ENCODE measurements around the gene DAP. TPM values are rescaled to one million over a fixed set of nuclear protein-coding genes. Genes with fewer than 3 reads are reported as not detected.
"Not testable (repeated sequence)": the region's sequence is repeated elsewhere in the genome, so short reads cannot be mapped to it uniquely, and the experiment has no call there.

The DAP gene
- total and polyA plus RNA-seq, 4 donors, result 49.9 to 131 (median 70.3) TPM

- Histone ChIP-seq H3K4me3 (no peak overlapping the region), H3K27me3 (ENCODE audit: control insufficient read depth in 3 of 3, insufficient read depth in 3 of 3, low read length in 2 of 3) (no peaks in the 10 kb centered on the region), H3K9me3 (ENCODE audit: control insufficient read depth in 4 of 4, insufficient read depth in 3 of 4, low read length in 3 of 4) (no peaks in the 10 kb centered on the region), H3K27ac (ENCODE audit: low read depth in 1 of 2, low read length in 1 of 2) (no peak overlapping the region), H3K36me3 (ENCODE audit: control insufficient read depth in 4 of 4, insufficient read depth in 4 of 4, low read length in 4 of 4) (no peaks in the 10 kb centered on the region), H3K9ac (ENCODE audit: insufficient read depth in 1 of 2, low read length in 2 of 2) (no peak overlapping the region), H3K4me1 (ENCODE audit: control insufficient read depth in 5 of 5, insufficient read depth in 5 of 5, low read length in 5 of 5) (no peaks in the 10 kb centered on the region)
- WGBS, 2 donors, result 95 to 96% methylated on average over 9 of the region's 9 CpGs
- ATAC-seq (ENCODE audit: insufficient read depth, low FRiP score) (no peak), DNase-seq (no peak)
- TF ChIP-seq CTCF (IDR thresholded peaks at IDR 0.05; ENCODE audit: control extremely low read depth, extremely low read depth), result no peak
Measured at GRCh38 chr5:10665799-10666198, 95.2 kb downstream of the DAP start.

GRCh38 chr5:10664180-10664769, 96.8 kb downstream of the DAP start:
- H3K36me3 ChIP-seq (ENCODE audit: control insufficient read depth in 4 of 4, insufficient read depth in 4 of 4, low read length in 4 of 4); ATAC-seq (ENCODE audit: insufficient read depth, low FRiP score); DNase-seq; H3K4me1 ChIP-seq (ENCODE audit: control insufficient read depth in 5 of 5, insufficient read depth in 5 of 5, low read length in 5 of 5); H3K9me3 ChIP-seq (ENCODE audit: control insufficient read depth in 4 of 4, insufficient read depth in 3 of 4, low read length in 3 of 4); H3K4me3 ChIP-seq; H3K9ac ChIP-seq (ENCODE audit: insufficient read depth in 1 of 2, low read length in 2 of 2); H3K27ac ChIP-seq (ENCODE audit: low read depth in 1 of 2, low read length in 1 of 2); H3K27me3 ChIP-seq (ENCODE audit: control insufficient read depth in 3 of 3, insufficient read depth in 3 of 3, low read length in 2 of 3): not testable (repeated sequence)
- 83 to 84% methylated on average over 6 of the region's 6 CpGs for WGBS, 2 donors

- 76 to 89% methylated on average over 13 of the region's 13 CpGs for WGBS, 2 donors
- Histone ChIP-seq H3K27me3 (ENCODE audit: control insufficient read depth in 3 of 3, insufficient read depth in 3 of 3, low read length in 2 of 3) (no peaks in the 10 kb centered on the region), H3K36me3 (ENCODE audit: control insufficient read depth in 4 of 4, insufficient read depth in 4 of 4, low read length in 4 of 4) (no peaks in the 10 kb centered on the region), H3K9me3 (ENCODE audit: control insufficient read depth in 4 of 4, insufficient read depth in 3 of 4, low read length in 3 of 4) (no peaks in the 10 kb centered on the region), H3K4me3 (no peak overlapping the region), H3K27ac (ENCODE audit: low read depth in 1 of 2, low read length in 1 of 2) (no peak overlapping the region), H3K4me1 (ENCODE audit: control insufficient read depth in 5 of 5, insufficient read depth in 5 of 5, low read length in 5 of 5) (no peaks in the 10 kb centered on the region), H3K9ac (ENCODE audit: insufficient read depth in 1 of 2, low read length in 2 of 2) (no peak overlapping the region)
- ATAC-seq (ENCODE audit: insufficient read depth, low FRiP score) (no peak), DNase-seq (peak in 2 of 3 donors; percentile 20 to 38)
- TF ChIP-seq CTCF (IDR thresholded peaks at IDR 0.05; ENCODE audit: control extremely low read depth, extremely low read depth), result no peak
Measured at GRCh38 chr5:10663489-10664179, 97.4 kb downstream of the DAP start.

- H3K9ac ChIP-seq (ENCODE audit: insufficient read depth in 1 of 2, low read length in 2 of 2), result no peak overlapping the region
- no peaks in the 10 kb centered on the region for H3K27me3 ChIP-seq (ENCODE audit: control insufficient read depth in 3 of 3, insufficient read depth in 3 of 3, low read length in 2 of 3)
- no peaks in the 10 kb centered on the region for H3K36me3 ChIP-seq (ENCODE audit: control insufficient read depth in 4 of 4, insufficient read depth in 4 of 4, low read length in 4 of 4)
- DNase-seq (no peak), ATAC-seq (ENCODE audit: insufficient read depth, low FRiP score) (no peak)
- no peaks in the 10 kb centered on the region for H3K4me1 ChIP-seq (ENCODE audit: control insufficient read depth in 5 of 5, insufficient read depth in 5 of 5, low read length in 5 of 5)
- TF ChIP-seq CTCF (IDR thresholded peaks at IDR 0.05; ENCODE audit: control extremely low read depth, extremely low read depth), result no peak
- no peak overlapping the region for H3K4me3 ChIP-seq
- no peaks in the 10 kb centered on the region for H3K9me3 ChIP-seq (ENCODE audit: control insufficient read depth in 4 of 4, insufficient read depth in 3 of 4, low read length in 3 of 4)
- H3K27ac ChIP-seq (ENCODE audit: low read depth in 1 of 2, low read length in 1 of 2), result no peak overlapping the region
- WGBS, 2 donors, result 86 to 87% methylated on average over 10 of the region's 10 CpGs
Measured at GRCh38 chr5:10662661-10663488, 98.2 kb downstream of the DAP start.
